Thyroid gland (tissue), 4 donors: ENCODE results near the gene ERP29.

ENCODE experiments used
- POLR2A ChIP-seq, 2 donors: fragments of 450-650 bp; IDR thresholded peaks; one replicate each; pipeline ENCODE4 v1.6.1; 2017; ENCODE audit warnings: antibody characterized with exemption in 2 of 2, mild to moderate bottlenecking in 2 of 2, moderate library complexity in 1 of 2
- TF ChIP-seq, protein P1 (sequence below), 6 experiments: fragments of 200-600 bp in 3 of 6; fragments of 450-650 bp in 3 of 6; sonication (generic) in 3 of 6; IDR thresholded peaks; one replicate each; pipeline ENCODE4 v1.5.1; 2016 to 2019; ENCODE audit warnings: antibody characterized with exemption in 6 of 6, mild to moderate bottlenecking in 2 of 6, inconsistent platforms in 1 of 6, moderate library complexity in 1 of 6

DNA sequence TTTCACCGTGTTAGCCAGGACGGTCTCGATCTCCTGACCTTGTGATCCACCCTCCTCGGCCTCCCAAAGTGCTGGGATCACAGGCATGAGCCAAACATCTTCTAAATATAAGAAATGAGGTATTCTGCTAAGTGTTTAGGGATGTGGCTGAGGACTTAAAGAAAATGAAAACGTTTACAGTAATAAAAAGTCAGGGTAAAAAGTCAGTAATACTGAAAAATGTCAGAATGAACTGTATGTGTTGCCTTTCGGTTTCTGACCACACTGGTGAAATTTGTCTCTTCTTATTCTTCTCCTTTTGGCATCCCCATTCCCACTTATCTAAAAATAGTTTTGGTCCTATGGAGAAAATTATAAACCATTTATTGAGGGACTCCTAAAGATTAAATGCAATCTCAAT is 20.8 kb upstream of the ERP29 start:
- TF ChIP-seq, protein P1, sequence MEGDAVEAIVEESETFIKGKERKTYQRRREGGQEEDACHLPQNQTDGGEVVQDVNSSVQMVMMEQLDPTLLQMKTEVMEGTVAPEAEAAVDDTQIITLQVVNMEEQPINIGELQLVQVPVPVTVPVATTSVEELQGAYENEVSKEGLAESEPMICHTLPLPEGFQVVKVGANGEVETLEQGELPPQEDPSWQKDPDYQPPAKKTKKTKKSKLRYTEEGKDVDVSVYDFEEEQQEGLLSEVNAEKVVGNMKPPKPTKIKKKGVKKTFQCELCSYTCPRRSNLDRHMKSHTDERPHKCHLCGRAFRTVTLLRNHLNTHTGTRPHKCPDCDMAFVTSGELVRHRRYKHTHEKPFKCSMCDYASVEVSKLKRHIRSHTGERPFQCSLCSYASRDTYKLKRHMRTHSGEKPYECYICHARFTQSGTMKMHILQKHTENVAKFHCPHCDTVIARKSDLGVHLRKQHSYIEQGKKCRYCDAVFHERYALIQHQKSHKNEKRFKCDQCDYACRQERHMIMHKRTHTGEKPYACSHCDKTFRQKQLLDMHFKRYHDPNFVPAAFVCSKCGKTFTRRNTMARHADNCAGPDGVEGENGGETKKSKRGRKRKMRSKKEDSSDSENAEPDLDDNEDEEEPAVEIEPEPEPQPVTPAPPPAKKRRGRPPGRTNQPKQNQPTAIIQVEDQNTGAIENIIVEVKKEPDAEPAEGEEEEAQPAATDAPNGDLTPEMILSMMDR (IDR thresholded peaks at IDR 0.05) = no peak
- no peak for TF ChIP-seq POLR2A (IDR thresholded peaks at IDR 0.05)
